ENCODE data around the gene PIGO. TPM values are rescaled to one million over a fixed set of nuclear protein-coding genes. Genes with fewer than 3 reads are reported as not detected.

PIGO gene
- total and polyA plus RNA-seq, 10 of the 15 experiments (the other 5 are each of a cell fraction or from before 2014, with no cell fraction given): 8.2 to 23.3 (median 18.4) TPM

Small RNA genes lying within 50 kb of the gene (small RNA-seq; reads per million reads assigned to genes)
- not detected for gene RN7SL338P

Other genes with a start within 250 kb of the PIGO start
- gene PHF24, start 138.3 kb downstream of the PIGO start, total RNA-seq (2014; rRNA removed): not detected in 2 replicates
- gene PHF24, start 138.3 kb downstream of the PIGO start, total RNA-seq (2014; rRNA removed; fragmentation: Illumina TruSeq; extraction: Trizol): not detected in 2 replicates
- not detected in 2 replicates for gene PHF24, start 138.3 kb downstream of the PIGO start, total RNA-seq (2021)
- gene PHF24, start 138.3 kb downstream of the PIGO start, polyA plus RNA-seq (2011; rRNA removed): 0.04 TPM in 1 of 2 replicates, not detected in the other
- gene PHF24, start 138.3 kb downstream of the PIGO start, polyA plus RNA-seq (2014; fragmentation: Illumina TruSeq; extraction: Trizol): not detected in 2 replicates
- under 1 TPM in 1 of 2 experiments, not detected in 1; 0.02 TPM for gene PHF24, start 138.3 kb downstream of the PIGO start, polyA plus RNA-seq (2014; fragmentation: Nextera tagmentation; extraction: Ambion mirVana)
- gene PHF24, start 138.3 kb downstream of the PIGO start, polyA plus RNA-seq (2014; rRNA removed): 0.04 TPM in 1 of 2 replicates, not detected in the other
- not detected for gene PHF24, start 138.3 kb downstream of the PIGO start, polyA plus RNA-seq (2016; fragmentation: Nextera tagmentation; extraction: Ambion mirVana)
- gene DNAJB5, start 106.8 kb downstream of the PIGO start, total RNA-seq (2014; rRNA removed): 8.6 and 8.8 TPM in 2 replicates
- 8.2 and 8.3 TPM in 2 replicates for gene DNAJB5, start 106.8 kb downstream of the PIGO start, total RNA-seq (2014; rRNA removed; fragmentation: Illumina TruSeq; extraction: Trizol)
- gene DNAJB5, start 106.8 kb downstream of the PIGO start, total RNA-seq (2021): 9.3 and 9.9 TPM in 2 replicates
- gene DNAJB5, start 106.8 kb downstream of the PIGO start, polyA plus RNA-seq (2011; rRNA removed): 1.4 and 1.9 TPM in 2 replicates
- 9.3 and 13.3 TPM in 2 replicates for gene DNAJB5, start 106.8 kb downstream of the PIGO start, polyA plus RNA-seq (2014; fragmentation: Illumina TruSeq; extraction: Trizol)
- 1 to 10 TPM in 1 of 2 experiments, under 1 TPM in 1; 0.92 to 1.5 TPM for gene DNAJB5, start 106.8 kb downstream of the PIGO start, polyA plus RNA-seq (2014; fragmentation: Nextera tagmentation; extraction: Ambion mirVana)
- 8.9 and 9.0 TPM in 2 replicates for gene DNAJB5, start 106.8 kb downstream of the PIGO start, polyA plus RNA-seq (2014; rRNA removed)
- 1 to 10 TPM; 4.9 to 5.4 TPM for gene DNAJB5, start 106.8 kb downstream of the PIGO start, polyA plus RNA-seq (2016; fragmentation: Nextera tagmentation; extraction: Ambion mirVana)
- 314 and 327 TPM in 2 replicates for gene VCP, start 24.0 kb downstream of the PIGO start, total RNA-seq (2014; rRNA removed)
- 214 and 236 TPM in 2 replicates for gene VCP, start 24.0 kb downstream of the PIGO start, total RNA-seq (2014; rRNA removed; fragmentation: Illumina TruSeq; extraction: Trizol)
- 245 and 247 TPM in 2 replicates for gene VCP, start 24.0 kb downstream of the PIGO start, total RNA-seq (2021)
- gene VCP, start 24.0 kb downstream of the PIGO start, polyA plus RNA-seq (2011; rRNA removed): 235 and 302 TPM in 2 replicates
- gene VCP, start 24.0 kb downstream of the PIGO start, polyA plus RNA-seq (2014; fragmentation: Illumina TruSeq; extraction: Trizol): 202 and 241 TPM in 2 replicates
- gene VCP, start 24.0 kb downstream of the PIGO start, polyA plus RNA-seq (2014; fragmentation: Nextera tagmentation; extraction: Ambion mirVana): 10 to 100 TPM in 1 of 2 experiments, 1 to 10 TPM in 1; 7.4 to 22.3 TPM
- gene VCP, start 24.0 kb downstream of the PIGO start, polyA plus RNA-seq (2014; rRNA removed): 171 and 191 TPM in 2 replicates
- gene VCP, start 24.0 kb downstream of the PIGO start, polyA plus RNA-seq (2016; fragmentation: Nextera tagmentation; extraction: Ambion mirVana): 100 to 1,000 TPM; 306 to 317 TPM
- gene FANCG, start 16.6 kb downstream of the PIGO start, total RNA-seq (2014; rRNA removed): 45.0 and 45.9 TPM in 2 replicates
- 39.5 TPM in 2 replicates for gene FANCG, start 16.6 kb downstream of the PIGO start, total RNA-seq (2014; rRNA removed; fragmentation: Illumina TruSeq; extraction: Trizol)
- 59.0 and 66.5 TPM in 2 replicates for gene FANCG, start 16.6 kb downstream of the PIGO start, total RNA-seq (2021)
- 27.2 and 33.7 TPM in 2 replicates for gene FANCG, start 16.6 kb downstream of the PIGO start, polyA plus RNA-seq (2011; rRNA removed)
- gene FANCG, start 16.6 kb downstream of the PIGO start, polyA plus RNA-seq (2014; fragmentation: Illumina TruSeq; extraction: Trizol): 49.7 and 54.8 TPM in 2 replicates
- 10 to 100 TPM; 16.4 to 24.2 TPM for gene FANCG, start 16.6 kb downstream of the PIGO start, polyA plus RNA-seq (2014; fragmentation: Nextera tagmentation; extraction: Ambion mirVana)
- gene FANCG, start 16.6 kb downstream of the PIGO start, polyA plus RNA-seq (2014; rRNA removed): 45.8 and 54.7 TPM in 2 replicates
- 10 to 100 TPM; 76.9 to 78.7 TPM for gene FANCG, start 16.6 kb downstream of the PIGO start, polyA plus RNA-seq (2016; fragmentation: Nextera tagmentation; extraction: Ambion mirVana)
- 242 and 261 TPM in 2 replicates for gene STOML2, start 6.5 kb upstream of the PIGO start, total RNA-seq (2014; rRNA removed)
- 117 and 121 TPM in 2 replicates for gene STOML2, start 6.5 kb upstream of the PIGO start, total RNA-seq (2014; rRNA removed; fragmentation: Illumina TruSeq; extraction: Trizol)
- 209 and 210 TPM in 2 replicates for gene STOML2, start 6.5 kb upstream of the PIGO start, total RNA-seq (2021)
- gene STOML2, start 6.5 kb upstream of the PIGO start, polyA plus RNA-seq (2011; rRNA removed): 123 and 204 TPM in 2 replicates
- 140 and 165 TPM in 2 replicates for gene STOML2, start 6.5 kb upstream of the PIGO start, polyA plus RNA-seq (2014; fragmentation: Illumina TruSeq; extraction: Trizol)
- gene STOML2, start 6.5 kb upstream of the PIGO start, polyA plus RNA-seq (2014; fragmentation: Nextera tagmentation; extraction: Ambion mirVana): 100 to 1,000 TPM; 112 to 148 TPM
- 246 and 263 TPM in 2 replicates for gene STOML2, start 6.5 kb upstream of the PIGO start, polyA plus RNA-seq (2014; rRNA removed)
- 100 to 1,000 TPM; 280 to 284 TPM for gene STOML2, start 6.5 kb upstream of the PIGO start, polyA plus RNA-seq (2016; fragmentation: Nextera tagmentation; extraction: Ambion mirVana)
- gene ATOSB, start 19.3 kb upstream of the PIGO start, total RNA-seq (2014; rRNA removed): 2.3 and 3.6 TPM in 2 replicates
- gene ATOSB, start 19.3 kb upstream of the PIGO start, total RNA-seq (2014; rRNA removed; fragmentation: Illumina TruSeq; extraction: Trizol): 1.8 and 1.9 TPM in 2 replicates
- gene ATOSB, start 19.3 kb upstream of the PIGO start, total RNA-seq (2021): 2.2 and 3.2 TPM in 2 replicates
- 4.4 and 5.4 TPM in 2 replicates for gene ATOSB, start 19.3 kb upstream of the PIGO start, polyA plus RNA-seq (2011; rRNA removed)
- 2.5 and 2.6 TPM in 2 replicates for gene ATOSB, start 19.3 kb upstream of the PIGO start, polyA plus RNA-seq (2014; fragmentation: Illumina TruSeq; extraction: Trizol)
- under 1 TPM; 0.60 to 0.62 TPM for gene ATOSB, start 19.3 kb upstream of the PIGO start, polyA plus RNA-seq (2014; fragmentation: Nextera tagmentation; extraction: Ambion mirVana)
- gene ATOSB, start 19.3 kb upstream of the PIGO start, polyA plus RNA-seq (2014; rRNA removed): 2.7 and 3.6 TPM in 2 replicates
- 1 to 10 TPM; 1.9 to 2.5 TPM for gene ATOSB, start 19.3 kb upstream of the PIGO start, polyA plus RNA-seq (2016; fragmentation: Nextera tagmentation; extraction: Ambion mirVana)
- gene UNC13B, start 65.4 kb upstream of the PIGO start, total RNA-seq (2014; rRNA removed): under 0.01 TPM in 1 of 2 replicates, not detected in the other
- 0.05 TPM in 1 of 2 replicates, not detected in the other for gene UNC13B, start 65.4 kb upstream of the PIGO start, total RNA-seq (2014; rRNA removed; fragmentation: Illumina TruSeq; extraction: Trizol)
- 0.15 and 0.19 TPM in 2 replicates for gene UNC13B, start 65.4 kb upstream of the PIGO start, total RNA-seq (2021)
- 0.12 and 0.42 TPM in 2 replicates for gene UNC13B, start 65.4 kb upstream of the PIGO start, polyA plus RNA-seq (2011; rRNA removed)
- 0.01 TPM in 1 of 2 replicates, not detected in the other for gene UNC13B, start 65.4 kb upstream of the PIGO start, polyA plus RNA-seq (2014; fragmentation: Illumina TruSeq; extraction: Trizol)
- under 1 TPM in 1 of 2 experiments, not detected in 1; 0.02 TPM for gene UNC13B, start 65.4 kb upstream of the PIGO start, polyA plus RNA-seq (2014; fragmentation: Nextera tagmentation; extraction: Ambion mirVana)
- gene UNC13B, start 65.4 kb upstream of the PIGO start, polyA plus RNA-seq (2014; rRNA removed): not detected in 2 replicates
- under 1 TPM in 1 of 2 experiments, not detected in 1; 0.11 TPM for gene UNC13B, start 65.4 kb upstream of the PIGO start, polyA plus RNA-seq (2016; fragmentation: Nextera tagmentation; extraction: Ambion mirVana)